OCI-LY1 (cell line): ENCODE measurements around the gene ZNF536.

Source experiments
- H2AFZ ChIP-seq: fragments of 200-600 bp; sonication (generic), shearing (Covaris generic); 2 replicates; pipeline ENCODE4 v1.6.0; 2014; ENCODE audit warnings: antibody characterized with exemption, mild to moderate bottlenecking, low read length
- H3F3A ChIP-seq: fragments of 200-600 bp; sonication (generic), shearing (Covaris generic); 2 replicates; pipeline ENCODE4 v1.6.0; 2014; ENCODE audit warnings: mild to moderate bottlenecking, antibody characterized with exemption, low read length, moderate library complexity; ENCODE audit not compliant: insufficient read depth
- H3K27ac ChIP-seq: fragments of 200-600 bp; sonication (generic); 2 replicates; pipeline ENCODE4 v1.5.1; 2014; ENCODE audit warnings: low read length, mixed run types, mild to moderate bottlenecking, low read depth; ENCODE audit not compliant: poor library complexity, severe bottlenecking
- H3K27me3 ChIP-seq: fragments of 200-600 bp; sonication (generic); 2 replicates; pipeline ENCODE4 v1.6.0; 2014; ENCODE audit warnings: antibody characterized with exemption, mild to moderate bottlenecking, low read length, moderate library complexity; ENCODE audit not compliant: insufficient read depth
- H3K36me3 ChIP-seq: fragments of 200-600 bp; sonication (generic); 2 replicates; pipeline ENCODE4 v1.6.1; 2014; ENCODE audit warnings: mild to moderate bottlenecking, antibody characterized with exemption, low read length, moderate library complexity, mixed read lengths; ENCODE audit not compliant: insufficient read depth
- H3K4me1 ChIP-seq: fragments of 200-600 bp; sonication (generic); 2 replicates; pipeline ENCODE4 v1.5.1; 2014; ENCODE audit warnings: mild to moderate bottlenecking, low read length, moderate library complexity; ENCODE audit not compliant: insufficient read depth, severe bottlenecking
- H3K4me2 ChIP-seq: fragments of 200-600 bp; sonication (generic), shearing (Covaris generic); 2 replicates; pipeline ENCODE4 v1.6.1; 2014; ENCODE audit warnings: low read length
- H3K4me3 ChIP-seq: fragments of 200-600 bp; sonication (generic); 2 replicates; pipeline ENCODE4 v1.5.1; 2014; ENCODE audit warnings: low read length, low read depth, mild to moderate bottlenecking, mixed read lengths; ENCODE audit not compliant: poor library complexity, severe bottlenecking
- H3K79me2 ChIP-seq: fragments of 200-600 bp; shearing (Covaris generic); 2 replicates; pipeline ENCODE4 v1.6.1; 2016; ENCODE audit warnings: mixed run types, low read length, mixed read lengths; ENCODE audit not compliant: insufficient read depth
- H3K9ac ChIP-seq: fragments of 200-600 bp; sonication (generic), shearing (Covaris generic); 2 replicates; pipeline ENCODE4 v1.6.1; 2014; ENCODE audit warnings: mild to moderate bottlenecking, low read length, mixed read lengths
- H3K9me2 ChIP-seq: fragments of 200-600 bp; sonication (generic), shearing (Covaris generic); 2 replicates; pipeline ENCODE4 v1.6.1; 2014; ENCODE audit warnings: low read depth, mild to moderate bottlenecking, low read length, mixed read lengths
- H3K9me3 ChIP-seq: fragments of 200-600 bp; shearing (Covaris generic); 2 replicates; pipeline ENCODE4 v1.6.1; 2014; ENCODE audit warnings: low read length, mixed read lengths
- H4K20me1 ChIP-seq: fragments of 200-600 bp; sonication (generic), shearing (Covaris generic); 2 replicates; pipeline ENCODE4 v1.6.0; 2016; ENCODE audit warnings: mild to moderate bottlenecking, low read length; ENCODE audit not compliant: insufficient read depth
- CTCF ChIP-seq: fragments of 200-600 bp; sonication (generic), shearing (Covaris generic); IDR thresholded peaks from 2 replicates; pipeline ENCODE4 v1.5.1; 2017; ENCODE audit warnings: mild to moderate bottlenecking, antibody characterized with exemption, low read length, moderate library complexity, mixed read lengths
- EZH2 ChIP-seq: fragments of 200-600 bp; sonication (generic), shearing (Covaris generic); IDR thresholded peaks from 2 replicates; pipeline ENCODE4 v1.8.0; 2017; ENCODE audit warnings: borderline replicate concordance, mixed run types, mild to moderate bottlenecking, antibody characterized with exemption, low read length, moderate library complexity, mixed read lengths

Gene ZNF536

GRCh38 chr19:30473334-30473867 is 101.2 kb downstream of the ZNF536 start:
- Histone ChIP-seq H4K20me1 (no peaks in the 10 kb centered on the region), H3K9me3 (no peaks in the 10 kb centered on the region), H3K4me1 (no peaks in the 10 kb centered on the region), H3K9ac (no peak overlapping the region), H2AFZ (no peak overlapping the region), H3K27me3 (no peaks in the 10 kb centered on the region; the same call in 1 of the 2 replicates), H3K9me2 (no peaks in the 10 kb centered on the region), H3K79me2 (no peaks in the 10 kb centered on the region), H3K4me3 (no peak overlapping the region), H3K4me2 (no peak overlapping the region), H3K27ac (no peak overlapping the region), H3K36me3 (no peaks in the 10 kb centered on the region), H3F3A (no peaks in the 10 kb centered on the region)
- TF ChIP-seq CTCF = no peak
- TF ChIP-seq EZH2 = no peak

GRCh38 chr19:30476997-30477396 is 104.8 kb downstream of the ZNF536 start:
- Histone ChIP-seq H3K27me3 (no peaks in the 10 kb centered on the region; the same call in 1 of the 2 replicates), H3K36me3 (no peaks in the 10 kb centered on the region), H3K9me3 (no peaks in the 10 kb centered on the region), H3K4me1 (no peaks in the 10 kb centered on the region), H3K9ac (no peak overlapping the region), H3K4me2 (no peak overlapping the region), H4K20me1 (no peaks in the 10 kb centered on the region), H3K27ac (no peak overlapping the region), H3K79me2 (no peaks in the 10 kb centered on the region), H3K9me2 (no peaks in the 10 kb centered on the region), H3K4me3 (no peak overlapping the region), H2AFZ (no peak overlapping the region), H3F3A (no peaks in the 10 kb centered on the region)
- TF ChIP-seq CTCF = no peak
- TF ChIP-seq EZH2 = no peak

- no peaks in the 10 kb centered on the region; the same call in 1 of the 2 replicates for H3K27me3 ChIP-seq
- H2AFZ ChIP-seq = no peak overlapping the region
- H3K27ac ChIP-seq = no peak overlapping the region
These were observed 107.0 kb downstream of the ZNF536 start for GRCh38 chr19:30479231-30479630.

More at GRCh38 chr19:30479231-30479630, 107.0 kb downstream of the ZNF536 start:
- no peak for TF ChIP-seq CTCF
- no peak for TF ChIP-seq EZH2
- Histone ChIP-seq H3K4me3 (no peak overlapping the region), H3K4me2 (no peak overlapping the region), H4K20me1 (no peaks in the 10 kb centered on the region), H3K4me1 (no peaks in the 10 kb centered on the region), H3K9me2 (no peaks in the 10 kb centered on the region), H3K79me2 (no peaks in the 10 kb centered on the region), H3K9ac (no peak overlapping the region), H3F3A (no peaks in the 10 kb centered on the region), H3K36me3 (no peaks in the 10 kb centered on the region), H3K9me3 (no peaks in the 10 kb centered on the region)
